ENCODE results near the gene AFTPH. TPM values are rescaled to one million over a fixed set of nuclear protein-coding genes. Genes with fewer than 3 reads are reported as not detected.
"Not testable (repeated sequence)": the region's sequence is repeated elsewhere in the genome, so short reads cannot be mapped to it uniquely, and the experiment has no call there.

The AFTPH gene
- total RNA-seq, 2 donors from 2014 or later = 18.7 to 27.8 TPM

- no peak for DNase-seq (ENCODE audit: low spot score)
- intact Hi-C loops (cut with DNase I) = no loop called here
These were observed 32.7 kb upstream of the AFTPH start for GRCh38 chr2:64491426-64491825.

GRCh38 chr2:64492272-64492671 lies 31.9 kb upstream of the AFTPH start:
- intact Hi-C loops (cut with DNase I) = no loop called here
- no peak for DNase-seq (ENCODE audit: low spot score)

- no peak for DNase-seq (ENCODE audit: low spot score)
- intact Hi-C loops (cut with DNase I) = no loop called here
These were observed 31.3 kb upstream of the AFTPH start for GRCh38 chr2:64492821-64493220.

GRCh38 chr2:64493788-64494187 lies 30.3 kb upstream of the AFTPH start:
- intact Hi-C loops (cut with DNase I) = no loop called here
- no peak for DNase-seq (ENCODE audit: low spot score)

GRCh38 chr2:64498438-64498837 lies 25.7 kb upstream of the AFTPH start:
- intact Hi-C loops (cut with DNase I) = no loop called here
- no peak for DNase-seq (ENCODE audit: low spot score)

GRCh38 chr2:64500549-64500948 lies 23.6 kb upstream of the AFTPH start:
- no peak for DNase-seq (ENCODE audit: low spot score)
- intact Hi-C loops (cut with DNase I) = no loop called here

- intact Hi-C loops (cut with DNase I) = no loop called here
- DNase-seq (ENCODE audit: low spot score) = no peak
These were observed 22.2 kb upstream of the AFTPH start for GRCh38 chr2:64501946-64502345.

- no peak for DNase-seq (ENCODE audit: low spot score)
- intact Hi-C loops (cut with DNase I) = no loop called here
These were observed 21.3 kb upstream of the AFTPH start for GRCh38 chr2:64502860-64503259.

- intact Hi-C loops (cut with DNase I) = no loop called here
- no peak for DNase-seq (ENCODE audit: low spot score)
These were observed 19.1 kb upstream of the AFTPH start for GRCh38 chr2:64504774-64505720.

- no peak for DNase-seq (ENCODE audit: low spot score)
- intact Hi-C loops (cut with DNase I) = no loop called here
These were observed 17.4 kb upstream of the AFTPH start for GRCh38 chr2:64506686-64507085.

- DNase-seq (ENCODE audit: low spot score) = no peak
These were observed 10.1 kb upstream of the AFTPH start for GRCh38 chr2:64514008-64514407.

GRCh38 chr2:64515086-64515485 lies 9.0 kb upstream of the AFTPH start:
- intact Hi-C loops (cut with DNase I) = no loop called here
- DNase-seq (ENCODE audit: low spot score) = no peak

More at GRCh38 chr2:64514008-64514407, 10.1 kb upstream of the AFTPH start:
- intact Hi-C loops (cut with DNase I) = no loop called here

GRCh38 chr2:64516651-64517510 lies 7.2 kb upstream of the AFTPH start:
- no peak for DNase-seq (ENCODE audit: low spot score)
- intact Hi-C loops (cut with DNase I) = no loop called here

- intact Hi-C loops (cut with DNase I) = no loop called here
These were observed 6.6 kb upstream of the AFTPH start for GRCh38 chr2:64517511-64517884.

GRCh38 chr2:64522843-64523428 lies 1.2 kb upstream of the AFTPH start:
- DNase-seq (ENCODE audit: low spot score) = peak; percentile 76
- intact Hi-C loops (cut with DNase I) = no loop called here

More at GRCh38 chr2:64517511-64517884, 6.6 kb upstream of the AFTPH start:
- DNase-seq (ENCODE audit: low spot score) = no peak

GRCh38 chr2:64524604-64525316 lies 632 bp downstream of the AFTPH start:
- intact Hi-C loops (cut with DNase I) = no loop called here
- peak; percentile 82 for DNase-seq (ENCODE audit: low spot score)

GRCh38 chr2:64525317-64525613 lies 1.1 kb downstream of the AFTPH start:
- no peak for DNase-seq (ENCODE audit: low spot score)
- intact Hi-C loops (cut with DNase I) = no loop called here

GRCh38 chr2:64526034-64526433 lies 1.9 kb downstream of the AFTPH start:
- no peak for DNase-seq (ENCODE audit: low spot score)
- intact Hi-C loops (cut with DNase I) = no loop called here

- intact Hi-C loops (cut with DNase I); DNase-seq (ENCODE audit: low spot score): not testable (repeated sequence)
These were observed 6.8 kb downstream of the AFTPH start for GRCh38 chr2:64530946-64531345.
